Fibroblast of lung (primary cell): ENCODE data around the gene C1QTNF8. TPM values are rescaled to one million over a fixed set of nuclear protein-coding genes. Genes with fewer than 3 reads are reported as not detected.

Experiments used
- DNase-seq, 2 donors: peaks; one replicate each; pipeline versions ENCODE4 v3.0.0 to v3.0.0-alpha.2; 2010; ENCODE audit warnings: low read depth in 2 of 2
- H2AFZ ChIP-seq: 2 replicates; pipeline ENCODE4 v1.5.1; 2012; ENCODE audit warnings: low read length, control low read depth, inconsistent platforms
- H3K27ac ChIP-seq: 2 replicates; pipeline ENCODE4 v1.5.1; 2011; ENCODE audit warnings: low read length, control low read depth; ENCODE audit not compliant: insufficient read depth
- H3K27me3 ChIP-seq: 2 replicates; pipeline ENCODE4 v1.5.1; 2011; ENCODE audit warnings: mild to moderate bottlenecking, low read length; ENCODE audit not compliant: control insufficient read depth, insufficient read depth
- H3K36me3 ChIP-seq: 2 replicates; pipeline ENCODE4 v1.5.1; 2011; ENCODE audit warnings: low read length; ENCODE audit not compliant: control insufficient read depth, insufficient read depth
- H3K4me1 ChIP-seq: 2 replicates; pipeline ENCODE4 v1.5.1; 2011; ENCODE audit warnings: low read length; ENCODE audit not compliant: control insufficient read depth, insufficient read depth; ENCODE audit errors: extremely low read depth
- H3K4me2 ChIP-seq: 2 replicates; pipeline ENCODE4 v1.5.1; 2011; ENCODE audit warnings: low read length, control low read depth; ENCODE audit not compliant: insufficient read depth; ENCODE audit errors: extremely low read depth
- H3K4me3 ChIP-seq, 4 experiments: fragments of 200-600 bp in 1 of 4; sonication (generic) in 1 of 4; replicated peaks in 1 of 4; 2 replicates each; pipeline ENCODE4 v1.5.1; 2011 to 2016; ENCODE audit warnings: low read length in 4 of 4, low read depth in 3 of 4, mild to moderate bottlenecking in 3 of 4, control low read depth in 2 of 4, inconsistent platforms in 1 of 4, mixed read lengths in 1 of 4; ENCODE audit not compliant: insufficient read depth in 1 of 4; ENCODE audit errors: control extremely low read depth in 1 of 4
- H3K79me2 ChIP-seq: 2 replicates; pipeline ENCODE4 v1.5.1; 2012; ENCODE audit warnings: mild to moderate bottlenecking, low read length, inconsistent platforms; ENCODE audit not compliant: control insufficient read depth, insufficient read depth
- H3K9ac ChIP-seq: 2 replicates; pipeline ENCODE4 v1.5.1; 2011; ENCODE audit warnings: mild to moderate bottlenecking, low read length, control low read depth; ENCODE audit not compliant: insufficient read depth
- H3K9me3 ChIP-seq: 2 replicates; pipeline ENCODE4 v1.5.1; 2012; ENCODE audit warnings: low read depth, low read length; ENCODE audit not compliant: control insufficient read depth, insufficient read depth
- H4K20me1 ChIP-seq: 2 replicates; pipeline ENCODE4 v1.5.1; 2011; ENCODE audit warnings: low read length; ENCODE audit not compliant: control insufficient read depth, insufficient read depth; ENCODE audit errors: extremely low read depth
- EZH2 ChIP-seq: IDR thresholded peaks from 2 replicates; pipeline ENCODE4 v1.5.1; 2012; ENCODE audit warnings: low read length, control low read depth, mild to moderate bottlenecking; ENCODE audit errors: missing control alignments
- polyA plus RNA-seq, 2 donors: library from polyadenylated mRNA; depleted of rRNA in 1 of 2; stranded (reverse) in 1 of 2; unstranded in 1 of 2; fragments of >200 nt; gene quantifications; 2 replicates each; pipeline ENCODE4 v1.2.1, GENCODE V29; 2011 to 2012; ENCODE audit warnings: missing spikeins in 1 of 2
- total RNA-seq: library from RNA; depleted of rRNA; stranded (reverse); fragments of >200 nt; gene quantifications from 2 replicates; pipeline ENCODE4 v1.2.1, GENCODE V29; 2014
- TF ChIP-seq, protein P1 (sequence below), 2 donors: IDR thresholded peaks in 1 of 2; conservative IDR thresholded peaks in 1 of 2; 1 replicate in 1 of 2; 2 replicates in 1 of 2; pipeline ENCODE4 v1.5.1; 2011 to 2012; ENCODE audit warnings: low read length in 2 of 2, control low read depth in 1 of 2, inconsistent platforms in 1 of 2, low read depth in 1 of 2, mild to moderate bottlenecking in 1 of 2

The C1QTNF8 gene
- total and polyA plus RNA-seq, 2 donors (not counting 1 experiment from before 2014, with no cell fraction given), result not detected

DNA sequence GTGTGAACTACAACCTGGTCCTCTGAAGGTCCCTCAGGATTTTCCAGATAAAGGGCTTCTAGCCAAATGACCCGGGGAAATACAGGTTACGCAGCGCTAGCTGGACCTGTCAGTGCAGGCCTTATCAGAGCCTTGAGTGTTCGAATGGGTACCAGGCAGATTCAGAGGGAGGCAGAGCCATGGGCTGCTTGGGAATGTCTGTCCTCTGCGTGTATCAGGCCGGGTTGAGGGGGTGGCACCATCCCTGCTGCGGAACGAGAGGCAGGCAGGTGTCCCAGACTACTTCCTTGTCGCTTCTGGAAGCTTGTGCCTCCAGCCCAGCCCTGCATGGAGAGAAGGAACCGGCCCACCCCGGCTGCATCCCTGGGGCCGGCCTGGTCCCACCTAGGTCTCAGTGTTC lies 57.1 kb downstream of the C1QTNF8 start:
- Histone ChIP-seq H3K36me3 (no peaks in the 10 kb centered on the region), H3K4me2 (no peak overlapping the region), H4K20me1 (no peaks in the 10 kb centered on the region), H3K4me3 (no peak overlapping the region), H3K27me3 (no peaks in the 10 kb centered on the region), H3K4me1 (no peaks in the 10 kb centered on the region), H3K79me2 (no peaks in the 10 kb centered on the region), H3K9me3 (no peaks in the 10 kb centered on the region), H2AFZ (no peak overlapping the region), H3K27ac (no peak overlapping the region), H3K9ac (no peak overlapping the region)
- DNase-seq, result no peak
- TF ChIP-seq, protein P1, sequence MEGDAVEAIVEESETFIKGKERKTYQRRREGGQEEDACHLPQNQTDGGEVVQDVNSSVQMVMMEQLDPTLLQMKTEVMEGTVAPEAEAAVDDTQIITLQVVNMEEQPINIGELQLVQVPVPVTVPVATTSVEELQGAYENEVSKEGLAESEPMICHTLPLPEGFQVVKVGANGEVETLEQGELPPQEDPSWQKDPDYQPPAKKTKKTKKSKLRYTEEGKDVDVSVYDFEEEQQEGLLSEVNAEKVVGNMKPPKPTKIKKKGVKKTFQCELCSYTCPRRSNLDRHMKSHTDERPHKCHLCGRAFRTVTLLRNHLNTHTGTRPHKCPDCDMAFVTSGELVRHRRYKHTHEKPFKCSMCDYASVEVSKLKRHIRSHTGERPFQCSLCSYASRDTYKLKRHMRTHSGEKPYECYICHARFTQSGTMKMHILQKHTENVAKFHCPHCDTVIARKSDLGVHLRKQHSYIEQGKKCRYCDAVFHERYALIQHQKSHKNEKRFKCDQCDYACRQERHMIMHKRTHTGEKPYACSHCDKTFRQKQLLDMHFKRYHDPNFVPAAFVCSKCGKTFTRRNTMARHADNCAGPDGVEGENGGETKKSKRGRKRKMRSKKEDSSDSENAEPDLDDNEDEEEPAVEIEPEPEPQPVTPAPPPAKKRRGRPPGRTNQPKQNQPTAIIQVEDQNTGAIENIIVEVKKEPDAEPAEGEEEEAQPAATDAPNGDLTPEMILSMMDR (conservative IDR thresholded peaks at IDR 0.05 in 1 of 2, IDR thresholded peaks at IDR 0.05 in 1 of 2; ENCODE audit: low read depth in 1 of 2, low read length in 2 of 2), result no peak
- TF ChIP-seq EZH2, result no peak

Other genes starting within 250 kb of the C1QTNF8 start
- 10.0 and 12.6 TPM in 2 replicates for gene LMF1, start 125.3 kb downstream of the C1QTNF8 start, total RNA-seq
- gene LMF1, start 125.3 kb downstream of the C1QTNF8 start, polyA plus RNA-seq, result 8.9 and 12.3 TPM in 2 replicates
- under 0.01 TPM in 1 of 2 replicates, not detected in the other for gene SOX8, start 114.5 kb downstream of the C1QTNF8 start, total RNA-seq
- gene SOX8, start 114.5 kb downstream of the C1QTNF8 start, polyA plus RNA-seq, result 0.03 TPM in 1 of 2 replicates, not detected in the other
- gene SSTR5, start 23.5 kb downstream of the C1QTNF8 start, total RNA-seq, result not detected in 2 replicates
- gene SSTR5, start 23.5 kb downstream of the C1QTNF8 start, polyA plus RNA-seq, result not detected in 2 replicates
- 0.26 and 1.2 TPM in 2 replicates for gene CACNA1H, start 56.9 kb upstream of the C1QTNF8 start, total RNA-seq
- 0.05 and 10.5 TPM in 2 replicates for gene CACNA1H, start 56.9 kb upstream of the C1QTNF8 start, polyA plus RNA-seq
- gene TPSG1, start 129.0 kb upstream of the C1QTNF8 start, total RNA-seq, result not detected in 2 replicates
- gene TPSG1, start 129.0 kb upstream of the C1QTNF8 start, polyA plus RNA-seq, result not detected in 2 replicates
- not detected in 2 replicates for gene TPSB2, start 133.9 kb upstream of the C1QTNF8 start, total RNA-seq
- not detected in 2 replicates for gene TPSB2, start 133.9 kb upstream of the C1QTNF8 start, polyA plus RNA-seq
- not detected in 2 replicates for gene TPSAB1, start 144.5 kb upstream of the C1QTNF8 start, total RNA-seq
- gene TPSAB1, start 144.5 kb upstream of the C1QTNF8 start, polyA plus RNA-seq, result not detected in 2 replicates
- gene TPSD1, start 159.8 kb upstream of the C1QTNF8 start, total RNA-seq, result not detected in 2 replicates
- not detected in 2 replicates for gene TPSD1, start 159.8 kb upstream of the C1QTNF8 start, polyA plus RNA-seq
- gene UBE2I, start 213.4 kb upstream of the C1QTNF8 start, total RNA-seq, result 42.1 and 44.4 TPM in 2 replicates
- gene UBE2I, start 213.4 kb upstream of the C1QTNF8 start, polyA plus RNA-seq, result 142 and 202 TPM in 2 replicates
- gene BAIAP3, start 237.4 kb upstream of the C1QTNF8 start, total RNA-seq, result 0.26 and 0.83 TPM in 2 replicates
- 0.19 and 0.22 TPM in 2 replicates for gene BAIAP3, start 237.4 kb upstream of the C1QTNF8 start, polyA plus RNA-seq